Osteoblast (primary cell): ENCODE measurements around the gene ENDOU. TPM values are rescaled to one million over a fixed set of nuclear protein-coding genes. Genes with fewer than 3 reads are reported as not detected.

ENCODE experiments used
- DNase-seq: peaks from one replicate; pipeline ENCODE4 v3.0.0; 2011; ENCODE audit warnings: low spot score, mixed read lengths; ENCODE audit not compliant: insufficient read length; ENCODE audit errors: missing footprints
- H2AFZ ChIP-seq: 2 replicates; pipeline ENCODE4 v1.6.0; 2011; ENCODE audit warnings: mild to moderate bottlenecking, low read length
- H3K27ac ChIP-seq: 2 replicates; pipeline ENCODE4 v1.5.1; 2011; ENCODE audit warnings: mild to moderate bottlenecking, low read depth, low read length, moderate library complexity
- H3K27me3 ChIP-seq: 2 replicates; pipeline ENCODE4 v1.6.0; 2012; ENCODE audit warnings: mild to moderate bottlenecking, control low read depth, inconsistent platforms, low read length, moderate library complexity; ENCODE audit not compliant: insufficient read depth
- H3K36me3 ChIP-seq: 2 replicates; pipeline ENCODE4 v1.5.1; 2011; ENCODE audit warnings: mild to moderate bottlenecking, low read length, control low read depth, moderate library complexity; ENCODE audit not compliant: insufficient read depth
- H3K4me1 ChIP-seq: 2 replicates; pipeline ENCODE4 v1.5.1; 2011; ENCODE audit warnings: mild to moderate bottlenecking, low read length, control low read depth, moderate library complexity; ENCODE audit not compliant: insufficient read depth
- H3K4me2 ChIP-seq: 2 replicates; pipeline ENCODE4 v1.6.0; 2011; ENCODE audit warnings: mild to moderate bottlenecking, low read length; ENCODE audit not compliant: insufficient read depth
- H3K4me3 ChIP-seq: fragments of 200-600 bp; sonication (generic); 3 replicates; pipeline ENCODE4 v1.5.1; 2012; ENCODE audit warnings: mild to moderate bottlenecking, low read length, inconsistent platforms; ENCODE audit not compliant: insufficient read depth
- H3K79me2 ChIP-seq: 2 replicates; pipeline ENCODE4 v1.6.0; 2012; ENCODE audit warnings: mild to moderate bottlenecking, low read length, control low read depth, inconsistent platforms; ENCODE audit not compliant: insufficient read depth
- H3K9me3 ChIP-seq: 2 replicates; pipeline ENCODE4 v1.5.1; 2011; ENCODE audit warnings: low read depth, low read length, control low read depth
- H4K20me1 ChIP-seq: 2 replicates; pipeline ENCODE4 v1.6.0; 2012; ENCODE audit warnings: mild to moderate bottlenecking, low read length, control low read depth; ENCODE audit not compliant: insufficient read depth
- total RNA-seq: library from RNA; depleted of rRNA; stranded (reverse); fragments of >200 nt; gene quantifications from 2 replicates; pipeline ENCODE4 v1.2.3, GENCODE V29; 2012
- TF ChIP-seq, protein P1 (sequence below): IDR thresholded peaks from 2 replicates; pipeline ENCODE4 v1.5.1; 2011; ENCODE audit warnings: mild to moderate bottlenecking, low read depth, low read length, moderate library complexity; ENCODE audit errors: extremely low read depth

ENDOU gene
- total RNA-seq, 1 donor: not detected

GRCh38 chr12:47752121-47752520 is 26.8 kb upstream of the ENDOU start:
- no peaks in the 10 kb centered on the region for H4K20me1 ChIP-seq
- no peak overlapping the region for H2AFZ ChIP-seq
- peaks cover 28% of the 10 kb centered on the region for H3K4me1 ChIP-seq
- no peaks in the 10 kb centered on the region for H3K27me3 ChIP-seq
- TF ChIP-seq, protein P1, sequence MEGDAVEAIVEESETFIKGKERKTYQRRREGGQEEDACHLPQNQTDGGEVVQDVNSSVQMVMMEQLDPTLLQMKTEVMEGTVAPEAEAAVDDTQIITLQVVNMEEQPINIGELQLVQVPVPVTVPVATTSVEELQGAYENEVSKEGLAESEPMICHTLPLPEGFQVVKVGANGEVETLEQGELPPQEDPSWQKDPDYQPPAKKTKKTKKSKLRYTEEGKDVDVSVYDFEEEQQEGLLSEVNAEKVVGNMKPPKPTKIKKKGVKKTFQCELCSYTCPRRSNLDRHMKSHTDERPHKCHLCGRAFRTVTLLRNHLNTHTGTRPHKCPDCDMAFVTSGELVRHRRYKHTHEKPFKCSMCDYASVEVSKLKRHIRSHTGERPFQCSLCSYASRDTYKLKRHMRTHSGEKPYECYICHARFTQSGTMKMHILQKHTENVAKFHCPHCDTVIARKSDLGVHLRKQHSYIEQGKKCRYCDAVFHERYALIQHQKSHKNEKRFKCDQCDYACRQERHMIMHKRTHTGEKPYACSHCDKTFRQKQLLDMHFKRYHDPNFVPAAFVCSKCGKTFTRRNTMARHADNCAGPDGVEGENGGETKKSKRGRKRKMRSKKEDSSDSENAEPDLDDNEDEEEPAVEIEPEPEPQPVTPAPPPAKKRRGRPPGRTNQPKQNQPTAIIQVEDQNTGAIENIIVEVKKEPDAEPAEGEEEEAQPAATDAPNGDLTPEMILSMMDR: no peak
- no peaks in the 10 kb centered on the region for H3K9me3 ChIP-seq
- H3K27ac ChIP-seq: peak overlapping the region; percentile 52
- no peaks in the 10 kb centered on the region for H3K36me3 ChIP-seq
- no peak overlapping the region for H3K4me2 ChIP-seq
- H3K4me3 ChIP-seq: no peak overlapping the region
- DNase-seq: peak; percentile 84
- H3K79me2 ChIP-seq: no peaks in the 10 kb centered on the region

DNA sequence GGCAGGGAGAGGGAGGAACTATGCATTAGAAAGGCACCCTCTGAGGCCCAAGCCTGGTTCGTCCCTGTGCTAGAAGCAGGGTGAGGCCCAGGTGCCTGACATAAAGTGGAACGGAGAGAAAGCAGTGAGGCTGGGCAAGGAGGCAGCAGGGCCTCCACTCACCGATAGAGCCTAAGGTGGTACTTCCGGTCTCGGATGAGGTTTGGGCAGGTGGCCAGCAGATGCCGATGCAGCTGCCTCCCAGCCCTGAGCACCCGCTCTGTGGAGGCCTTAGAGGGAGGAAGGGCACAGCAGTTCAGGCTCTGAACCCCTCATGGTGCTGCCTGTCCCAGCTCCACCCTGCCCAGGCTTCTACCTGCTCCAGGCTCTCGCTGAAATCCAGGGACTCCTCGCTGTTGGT is 26.3 kb upstream of the ENDOU start:
- Histone ChIP-seq H3K27ac (no peak overlapping the region), H3K4me2 (no peak overlapping the region), H2AFZ (no peak overlapping the region), H4K20me1 (no peaks in the 10 kb centered on the region), H3K4me1 (peaks cover 27% of the 10 kb centered on the region), H3K79me2 (no peaks in the 10 kb centered on the region), H3K36me3 (no peaks in the 10 kb centered on the region), H3K4me3 (no peak overlapping the region), H3K9me3 (no peaks in the 10 kb centered on the region), H3K27me3 (no peaks in the 10 kb centered on the region)
- TF ChIP-seq, protein P1: no peak
- peak; percentile 77 for DNase-seq

DNA sequence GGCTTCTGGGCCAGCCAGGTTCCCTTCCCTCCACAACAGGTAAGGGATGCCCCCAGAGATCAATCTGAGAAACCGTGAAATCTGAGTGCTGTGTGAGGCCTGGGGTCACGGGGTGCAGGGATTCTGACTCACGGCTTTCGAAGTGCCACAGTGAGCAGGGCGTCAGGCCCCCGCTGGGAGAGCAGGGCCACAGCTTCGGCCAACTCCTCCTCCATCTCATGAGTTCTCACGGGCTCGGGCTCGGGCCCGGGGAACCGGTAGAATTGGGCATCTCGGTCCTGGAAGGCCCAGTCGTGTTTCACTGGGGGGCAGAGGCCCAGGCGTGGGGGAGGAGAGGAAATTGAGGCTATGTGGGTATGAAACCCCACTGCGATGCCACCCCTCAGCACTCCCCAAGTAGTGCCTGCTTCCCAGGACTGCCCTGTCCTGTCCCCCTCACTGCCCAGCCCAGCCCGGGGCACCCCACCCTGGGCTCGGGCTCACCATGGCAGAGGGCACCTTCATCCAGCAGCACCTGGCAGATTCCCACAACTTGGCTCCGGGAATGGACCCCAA is 25.7 kb upstream of the ENDOU start:
- H2AFZ ChIP-seq: no peak overlapping the region
- H3K27me3 ChIP-seq: no peaks in the 10 kb centered on the region
- peak; percentile 66 for DNase-seq
- H4K20me1 ChIP-seq: no peaks in the 10 kb centered on the region
- no peak overlapping the region for H3K4me3 ChIP-seq
- H3K27ac ChIP-seq: no peak overlapping the region
- H3K4me2 ChIP-seq: no peak overlapping the region
- no peaks in the 10 kb centered on the region for H3K36me3 ChIP-seq
- TF ChIP-seq, protein P1: no peak
- H3K79me2 ChIP-seq: no peaks in the 10 kb centered on the region
- no peaks in the 10 kb centered on the region for H3K9me3 ChIP-seq
- H3K4me1 ChIP-seq: peaks cover 27% of the 10 kb centered on the region

DNA sequence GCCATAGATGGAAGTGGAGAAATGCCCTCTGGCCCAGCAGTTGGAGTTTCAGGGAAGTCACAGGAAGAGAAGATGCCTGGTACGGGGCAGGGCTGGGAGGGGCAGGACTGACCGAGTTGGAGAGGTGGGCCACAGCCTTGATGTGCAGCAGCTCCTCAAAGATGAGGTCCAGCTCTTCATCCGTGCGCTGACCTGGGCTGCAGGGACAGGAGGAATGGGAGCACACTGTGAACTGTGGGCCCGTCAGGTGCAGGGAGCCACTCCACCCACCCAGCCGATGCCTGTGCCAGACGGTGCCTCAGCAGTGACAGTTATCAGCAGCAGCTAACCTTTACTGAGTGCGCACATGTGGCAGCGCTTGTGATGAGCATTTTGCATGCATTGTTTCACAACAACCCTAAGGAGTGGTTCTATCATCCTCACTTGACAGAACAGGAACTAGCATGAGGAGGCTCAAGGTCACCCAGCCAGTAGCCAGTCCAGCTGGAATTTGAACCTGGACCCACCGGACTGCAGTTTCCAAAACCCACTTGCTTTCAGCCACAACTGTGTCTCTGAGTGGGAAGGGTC is 25.0 kb upstream of the ENDOU start:
- H4K20me1 ChIP-seq: no peaks in the 10 kb centered on the region
- H3K36me3 ChIP-seq: no peaks in the 10 kb centered on the region
- peak; percentile 61 for DNase-seq
- H3K27ac ChIP-seq: no peak overlapping the region
- H3K9me3 ChIP-seq: no peaks in the 10 kb centered on the region
- H2AFZ ChIP-seq: no peak overlapping the region
- H3K4me2 ChIP-seq: no peak overlapping the region
- H3K79me2 ChIP-seq: no peaks in the 10 kb centered on the region
- peaks cover 27% of the 10 kb centered on the region for H3K4me1 ChIP-seq
- no peak overlapping the region for H3K4me3 ChIP-seq
- TF ChIP-seq, protein P1: no peak
- H3K27me3 ChIP-seq: no peaks in the 10 kb centered on the region
